Measurements from ENCODE around the gene RXRA. TPM values are rescaled to one million over a fixed set of nuclear protein-coding genes. Genes with fewer than 3 reads are reported as not detected.

RXRA gene
- polyA plus RNA-seq, 1 donor from 2014 or later: 0.80 TPM

DNA sequence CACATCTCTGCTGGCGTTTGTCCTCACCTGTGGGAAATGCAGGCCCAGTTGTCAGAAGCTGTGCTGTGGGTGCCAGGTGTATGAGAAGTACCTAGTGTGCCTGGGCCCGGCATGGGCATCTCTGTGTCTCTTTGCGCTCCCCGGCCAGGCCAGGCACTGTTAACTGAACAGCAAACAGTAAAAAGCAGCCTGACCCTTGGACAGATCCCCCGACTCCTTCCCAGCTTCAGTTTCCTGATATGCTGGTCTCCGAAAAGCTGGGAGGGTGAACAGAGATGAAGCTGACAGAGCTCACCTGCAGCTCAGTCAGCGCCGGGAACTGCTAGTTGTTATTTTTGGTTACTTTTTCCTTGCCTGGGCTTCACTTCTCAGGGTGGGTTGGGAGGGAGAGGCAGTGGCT lies 28.9 kb downstream of the RXRA start:
- no peaks in the 10 kb centered on the region for H3K36me3 Mint-ChIP-seq
- no peaks in the 10 kb centered on the region for H3K27me3 Mint-ChIP-seq
- H3K27ac Mint-ChIP-seq: no peak overlapping the region
- H3K4me3 Mint-ChIP-seq: no peak overlapping the region
- no peaks in the 10 kb centered on the region for H3K4me1 Mint-ChIP-seq
- H3K9me3 Mint-ChIP-seq: no peaks in the 10 kb centered on the region

DNA sequence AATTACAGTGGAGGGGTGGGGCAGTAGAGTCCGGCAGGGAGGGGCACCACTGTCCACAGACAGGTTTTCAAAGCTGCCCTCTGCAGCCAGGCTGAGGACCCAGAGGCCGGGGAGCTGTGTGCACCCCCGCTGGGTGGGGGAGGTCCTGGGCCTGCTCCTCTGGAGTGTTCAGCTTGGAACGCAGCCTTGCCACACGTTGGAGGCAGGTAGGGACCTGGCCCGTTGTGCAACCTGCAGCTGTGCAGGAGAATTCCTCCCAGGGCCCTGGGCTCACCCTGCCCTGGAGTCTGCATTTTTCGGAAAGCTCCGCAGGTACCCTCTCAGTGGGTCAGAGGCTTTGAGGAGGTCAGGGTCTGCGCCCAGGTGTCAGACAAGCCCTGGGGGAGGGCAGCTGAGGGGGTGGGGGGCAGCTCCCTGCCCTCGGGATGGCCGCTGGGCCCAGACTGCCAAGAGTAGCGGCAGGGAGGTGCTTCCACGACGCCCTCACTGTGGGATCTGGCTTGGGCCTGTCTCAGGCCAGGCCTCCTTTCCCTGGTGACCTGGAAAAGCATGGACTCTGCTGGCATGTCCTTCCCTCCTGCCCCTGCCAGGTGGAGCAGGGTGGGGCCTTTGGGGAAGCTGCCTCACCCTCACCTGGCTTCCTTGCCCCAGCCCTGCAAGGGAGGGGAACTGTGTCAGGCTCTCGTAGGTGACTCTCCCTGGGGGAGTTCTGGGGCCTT lies 29.5 kb downstream of the RXRA start:
- Mint-ChIP-seq H3K27ac (no peak overlapping the region), H3K9me3 (no peaks in the 10 kb centered on the region), H3K27me3 (no peaks in the 10 kb centered on the region), H3K4me3 (no peak overlapping the region), H3K4me1 (no peaks in the 10 kb centered on the region), H3K36me3 (no peaks in the 10 kb centered on the region)

DNA sequence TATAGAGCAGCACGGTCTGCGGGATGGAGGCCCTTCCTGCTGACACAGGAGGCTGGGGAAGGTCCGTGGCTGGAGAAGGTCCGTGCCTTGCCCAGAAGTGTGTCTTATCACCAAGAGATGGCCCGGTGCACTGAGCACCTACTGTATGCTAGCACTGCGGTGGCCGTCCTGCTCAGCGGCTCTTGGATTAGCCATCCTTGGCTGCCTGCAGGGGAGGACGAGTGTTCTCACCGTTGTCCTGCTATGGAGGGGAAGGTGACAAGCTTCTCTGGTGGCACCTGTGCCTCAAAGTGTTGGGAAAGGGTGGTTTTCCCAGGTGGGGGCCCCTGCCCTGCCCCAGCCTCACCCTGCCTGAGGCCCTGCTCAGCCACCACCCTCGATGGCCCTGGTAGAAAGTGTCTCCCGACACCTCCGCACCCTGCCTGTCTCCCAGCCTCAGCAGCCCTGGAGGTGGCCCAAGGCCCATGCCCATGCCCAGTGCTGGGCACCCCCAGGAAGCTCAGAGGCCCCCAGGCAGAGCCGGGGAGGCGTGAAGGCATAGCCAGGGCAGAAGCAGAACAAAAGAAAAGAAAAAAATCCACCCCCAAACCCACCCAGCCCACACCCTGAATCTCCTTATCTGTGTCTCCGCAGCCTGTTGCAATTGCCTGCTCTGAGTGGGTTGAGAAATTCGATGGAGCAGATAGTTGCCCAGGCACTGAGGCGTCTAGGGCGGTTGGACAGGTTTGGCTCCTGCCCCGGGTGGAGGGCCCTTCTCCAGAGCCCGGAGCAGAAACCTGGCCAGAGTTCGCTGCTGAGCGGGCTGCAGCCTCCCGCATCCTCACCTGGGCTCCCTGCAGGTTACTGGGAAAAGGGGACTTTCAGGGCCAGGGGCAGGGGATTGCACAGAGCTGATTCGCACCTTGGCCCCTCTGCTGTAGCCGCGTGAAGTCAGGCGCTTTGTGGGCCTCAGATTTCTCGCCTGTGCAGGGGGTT lies 30.5 kb downstream of the RXRA start:
- no peak overlapping the region for H3K4me3 Mint-ChIP-seq
- no peaks in the 10 kb centered on the region for H3K9me3 Mint-ChIP-seq
- H3K4me1 Mint-ChIP-seq: no peaks in the 10 kb centered on the region
- no peaks in the 10 kb centered on the region for H3K36me3 Mint-ChIP-seq
- no peaks in the 10 kb centered on the region for H3K27me3 Mint-ChIP-seq
- H3K27ac Mint-ChIP-seq: no peak overlapping the region

DNA sequence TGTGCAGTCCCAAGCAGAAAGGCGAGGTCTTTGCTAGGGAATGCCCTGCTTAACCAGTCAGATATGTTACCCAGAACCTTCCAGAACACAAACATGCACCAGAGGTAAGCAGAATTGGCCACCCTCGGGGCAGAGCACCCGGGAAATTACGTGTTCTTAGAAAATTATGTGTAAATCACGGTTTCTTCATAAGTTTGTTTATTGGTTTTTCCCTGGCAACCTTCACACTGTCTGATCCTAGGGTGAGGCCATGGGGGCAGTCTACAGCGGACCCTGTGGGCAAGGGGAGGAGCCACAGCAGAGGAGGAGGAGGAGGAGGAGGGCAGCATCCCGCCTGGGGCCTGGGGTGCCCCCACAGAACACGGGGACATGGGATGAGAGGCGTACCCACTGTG lies 31.4 kb downstream of the RXRA start:
- Mint-ChIP-seq H3K4me1 (no peaks in the 10 kb centered on the region), H3K27me3 (no peaks in the 10 kb centered on the region), H3K36me3 (no peaks in the 10 kb centered on the region), H3K27ac (no peak overlapping the region), H3K4me3 (no peak overlapping the region), H3K9me3 (no peaks in the 10 kb centered on the region)

DNA sequence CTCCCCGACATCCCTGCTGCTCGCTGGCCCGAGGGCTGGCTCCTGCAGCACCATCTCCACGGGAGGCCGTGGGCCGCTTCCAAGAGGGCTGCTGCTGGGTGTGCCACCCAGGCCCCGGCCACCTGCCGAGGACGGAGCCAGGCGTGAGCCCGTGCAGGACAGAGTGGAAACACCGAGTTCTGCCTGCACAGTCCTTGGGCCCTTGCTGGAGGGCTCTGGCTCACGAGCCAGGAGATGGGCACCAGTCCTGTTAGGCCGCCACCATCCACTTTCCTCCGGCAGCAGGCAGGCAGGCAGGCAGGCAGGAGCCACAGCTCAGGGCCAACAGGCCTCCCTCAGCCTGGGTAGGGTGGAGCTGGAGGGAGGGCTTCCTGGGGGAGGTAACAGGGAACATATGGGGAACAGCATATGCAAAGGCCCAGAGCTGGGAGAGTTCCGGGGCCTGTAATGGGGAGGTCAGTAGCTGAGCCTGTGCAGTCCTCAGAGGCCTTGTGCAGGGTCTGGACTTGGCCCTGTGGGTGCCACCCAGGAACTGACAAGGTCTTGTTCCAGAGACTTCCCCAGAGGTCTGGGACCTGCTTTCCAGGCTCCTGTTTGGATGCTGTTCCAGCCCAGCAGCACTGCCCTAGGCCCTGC lies 31.9 kb downstream of the RXRA start:
- Mint-ChIP-seq H3K36me3 (no peaks in the 10 kb centered on the region), H3K4me3 (no peak overlapping the region), H3K9me3 (no peaks in the 10 kb centered on the region), H3K4me1 (no peaks in the 10 kb centered on the region), H3K27me3 (no peaks in the 10 kb centered on the region), H3K27ac (no peak overlapping the region)

DNA sequence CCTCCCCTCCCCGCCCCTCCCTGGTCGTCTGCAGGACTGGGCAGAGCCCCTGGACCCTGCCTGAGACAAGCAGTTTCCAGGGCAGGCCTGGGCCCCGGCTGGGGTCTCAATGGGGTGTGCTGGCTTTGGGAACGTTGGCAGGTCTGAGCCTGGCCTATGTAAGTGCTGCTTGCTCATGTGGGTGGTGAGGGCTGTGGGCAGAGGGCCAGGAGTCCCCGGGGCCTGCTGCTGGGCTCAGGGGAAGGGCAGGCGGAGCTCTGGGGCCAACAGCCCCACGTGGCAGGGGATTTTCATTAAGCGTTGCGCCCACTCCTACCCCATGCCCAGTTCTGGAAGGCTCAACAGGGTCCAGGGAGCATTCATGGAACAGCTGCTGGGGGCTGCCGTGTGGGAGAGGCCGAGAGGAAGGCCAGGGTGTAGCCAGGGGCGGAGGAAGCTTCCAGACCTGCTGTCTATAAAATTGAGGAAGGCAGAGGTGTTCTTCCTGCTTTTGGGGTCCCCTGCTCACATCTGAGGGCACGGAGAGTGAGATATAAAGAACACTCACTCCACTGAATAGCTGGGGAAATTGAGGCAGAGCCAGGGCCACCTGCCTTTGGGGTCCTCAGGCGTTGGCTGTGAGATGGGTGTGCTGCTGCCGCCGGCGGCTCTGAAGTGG lies 32.5 kb downstream of the RXRA start:
- Mint-ChIP-seq H3K9me3 (no peaks in the 10 kb centered on the region), H3K27ac (no peak overlapping the region), H3K27me3 (no peaks in the 10 kb centered on the region), H3K4me1 (no peaks in the 10 kb centered on the region), H3K4me3 (no peak overlapping the region), H3K36me3 (no peaks in the 10 kb centered on the region)

DNA sequence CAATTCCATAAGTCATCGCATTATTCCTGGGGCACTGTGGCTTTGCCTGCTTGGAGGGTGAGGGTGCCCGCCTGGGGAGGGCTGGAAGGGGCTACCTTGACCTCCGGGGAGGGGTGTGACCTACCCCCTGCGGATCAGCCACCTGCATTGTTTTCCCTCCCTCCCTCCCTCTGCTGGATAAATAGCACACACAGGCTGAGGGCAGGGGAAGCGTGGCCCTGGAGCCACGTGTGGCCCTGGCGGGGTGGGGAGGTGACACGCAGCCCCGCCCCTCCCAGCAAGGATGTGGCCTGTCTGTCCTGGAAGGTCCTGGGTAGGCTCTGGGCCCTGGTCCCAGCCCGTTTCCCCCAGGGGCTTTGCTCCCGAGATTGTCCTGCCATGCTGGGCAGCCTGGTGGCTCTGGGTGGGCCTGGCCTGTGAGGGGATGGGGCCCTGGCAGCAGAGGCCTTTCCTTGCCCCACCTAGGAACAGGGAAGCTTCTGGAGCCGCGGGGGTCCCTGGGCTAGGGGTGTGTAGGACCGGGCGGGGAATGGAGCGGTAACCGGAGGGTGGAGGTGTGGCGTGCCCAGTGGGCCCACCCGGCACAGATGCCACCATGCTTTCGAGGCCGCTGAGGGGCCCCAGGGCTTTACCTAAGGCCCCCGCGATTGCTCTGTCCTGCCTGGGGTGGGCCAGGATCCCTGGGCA lies 33.4 kb downstream of the RXRA start:
- no peak overlapping the region for H3K27ac Mint-ChIP-seq
- no peaks in the 10 kb centered on the region for H3K4me1 Mint-ChIP-seq
- H3K36me3 Mint-ChIP-seq: no peaks in the 10 kb centered on the region
- no peaks in the 10 kb centered on the region for H3K27me3 Mint-ChIP-seq
- H3K4me3 Mint-ChIP-seq: no peak overlapping the region
- H3K9me3 Mint-ChIP-seq: no peaks in the 10 kb centered on the region

DNA sequence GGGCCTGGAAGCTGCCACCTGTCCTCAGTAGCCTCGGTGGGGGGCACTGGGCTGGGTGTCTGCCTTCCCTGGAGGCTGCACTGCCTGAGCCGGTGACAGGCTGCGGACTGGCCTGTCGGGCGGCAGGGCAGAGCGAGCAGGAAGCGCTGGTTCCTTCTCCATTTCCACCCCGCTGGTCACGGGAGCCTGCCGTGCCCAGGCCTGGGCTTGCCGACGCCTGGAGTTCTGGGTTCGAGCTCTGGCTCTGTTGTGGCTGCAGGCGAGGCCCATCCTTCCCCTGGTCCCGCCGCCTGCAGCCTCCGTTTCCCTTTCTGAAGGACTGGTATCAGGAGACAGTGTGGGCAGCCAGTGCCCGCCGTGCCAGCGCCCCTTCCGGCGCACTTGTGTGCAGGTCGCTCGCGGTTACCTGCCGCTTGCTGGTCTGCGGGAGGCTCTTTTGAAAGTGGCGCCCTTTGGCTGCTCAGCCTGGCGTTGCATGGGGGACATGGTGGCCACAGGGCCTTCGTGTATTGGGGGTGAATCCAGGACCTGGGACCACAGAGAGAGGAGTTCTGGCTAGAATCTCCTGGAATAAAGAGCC lies 34.0 kb downstream of the RXRA start:
- Mint-ChIP-seq H3K27me3 (no peaks in the 10 kb centered on the region), H3K9me3 (no peaks in the 10 kb centered on the region), H3K36me3 (no peaks in the 10 kb centered on the region), H3K4me3 (no peak overlapping the region), H3K27ac (no peak overlapping the region), H3K4me1 (no peaks in the 10 kb centered on the region)

DNA sequence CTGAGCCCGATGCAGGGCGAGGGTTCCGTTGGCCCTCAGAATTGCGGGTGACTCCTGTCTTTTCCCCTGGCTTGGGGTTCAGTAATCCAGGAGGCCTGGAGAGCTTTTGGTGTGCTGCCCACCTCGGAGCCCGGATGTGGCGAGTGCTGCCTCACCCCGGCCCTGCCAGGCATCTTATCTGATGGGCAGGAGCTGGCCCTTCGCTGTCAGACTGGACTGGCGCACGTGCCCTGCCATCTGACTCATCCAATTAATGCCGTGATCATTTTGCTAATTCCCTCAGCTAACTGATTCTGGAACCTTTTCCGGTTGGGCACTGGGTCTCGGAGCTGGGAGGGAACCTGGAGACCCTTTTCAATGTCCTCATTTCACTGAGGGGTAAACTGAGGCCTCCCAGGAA lies 34.6 kb downstream of the RXRA start:
- Mint-ChIP-seq H3K36me3 (no peaks in the 10 kb centered on the region), H3K9me3 (no peaks in the 10 kb centered on the region), H3K27me3 (no peaks in the 10 kb centered on the region), H3K27ac (peak overlapping the region in 1 of 3 donors; percentile 84), H3K4me1 (no peaks in the 10 kb centered on the region), H3K4me3 (no peak overlapping the region)

DNA sequence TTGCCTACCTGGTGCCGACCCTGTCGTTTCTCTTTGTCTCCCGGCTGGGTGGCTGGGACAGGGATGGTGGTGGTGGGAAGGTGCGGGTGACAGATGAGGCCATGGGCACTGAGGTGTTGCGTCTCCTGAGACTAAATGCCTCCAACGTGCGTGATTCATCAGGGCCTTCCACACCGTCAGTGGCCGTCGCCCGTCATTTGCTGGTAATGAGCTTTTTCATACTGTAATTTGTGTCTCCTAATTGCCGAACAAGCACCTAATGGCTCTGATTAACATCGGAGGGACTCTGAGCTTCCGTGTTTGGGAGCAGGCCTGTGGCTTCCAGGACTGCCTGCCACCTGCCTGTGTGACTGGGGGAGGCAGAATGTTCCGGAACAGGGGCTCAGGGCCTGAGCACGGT lies 35.2 kb downstream of the RXRA start:
- Mint-ChIP-seq H3K4me1 (no peaks in the 10 kb centered on the region), H3K27me3 (no peaks in the 10 kb centered on the region), H3K36me3 (no peaks in the 10 kb centered on the region), H3K27ac (peak overlapping the region in 1 of 3 donors; percentile 84), H3K4me3 (peak overlapping the region in 1 of 4 donors; percentile 47), H3K9me3 (no peaks in the 10 kb centered on the region)

DNA sequence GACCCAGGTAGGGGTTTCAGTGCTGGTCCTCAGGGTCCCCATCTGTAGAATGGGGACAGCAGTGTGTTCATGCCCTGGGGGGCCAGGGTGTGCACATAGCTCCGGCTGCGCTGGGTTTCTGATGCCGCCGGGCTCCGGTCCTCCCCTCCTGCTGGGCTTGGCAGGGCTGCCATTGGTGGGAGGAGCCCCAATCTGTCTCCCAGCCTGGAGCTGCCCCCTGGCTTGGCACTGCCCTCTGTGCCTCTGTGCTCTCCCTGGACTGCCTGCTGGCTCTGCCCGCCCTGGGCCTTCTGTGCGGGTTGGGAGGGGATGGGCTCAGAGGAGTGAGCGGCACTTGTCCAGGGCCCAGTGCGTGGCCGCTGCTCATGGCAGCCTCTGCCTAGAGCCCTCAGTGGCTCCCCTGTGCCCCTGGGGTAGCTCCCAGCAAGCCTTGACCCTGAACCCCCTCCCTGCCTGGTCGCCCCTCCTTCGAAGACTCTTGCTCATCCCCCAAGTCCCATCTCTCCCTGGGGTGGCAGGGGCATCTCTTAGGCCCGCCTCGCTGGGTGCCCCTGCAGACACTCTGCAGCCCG lies 35.7 kb downstream of the RXRA start:
- peak overlapping the region in 1 of 3 donors; percentile 94 for H3K27ac Mint-ChIP-seq
- no peaks in the 10 kb centered on the region for H3K27me3 Mint-ChIP-seq
- no peaks in the 10 kb centered on the region for H3K4me1 Mint-ChIP-seq
- H3K36me3 Mint-ChIP-seq: no peaks in the 10 kb centered on the region
- H3K4me3 Mint-ChIP-seq: no peak overlapping the region
- H3K9me3 Mint-ChIP-seq: no peaks in the 10 kb centered on the region

DNA sequence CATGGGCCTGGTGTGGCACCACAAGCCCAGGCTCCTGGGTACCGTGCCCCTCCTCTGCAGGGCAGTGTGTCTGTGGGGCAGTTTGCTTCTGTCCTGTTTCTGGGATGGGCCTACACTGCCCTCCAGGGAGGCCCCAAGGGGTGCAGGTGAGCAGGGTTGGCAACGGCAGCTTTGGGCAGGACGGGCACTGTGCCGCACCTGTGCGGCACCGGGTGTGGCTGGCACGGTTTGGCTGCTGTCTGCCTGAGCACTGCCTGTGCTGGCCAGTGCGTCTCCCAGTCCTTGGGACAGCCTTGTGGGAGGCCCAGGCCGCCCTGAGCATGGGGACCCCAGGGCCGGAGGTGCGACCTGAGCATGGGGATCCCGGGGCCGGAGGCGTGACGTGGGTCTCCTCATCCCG lies 37.2 kb downstream of the RXRA start:
- H3K27ac Mint-ChIP-seq: no peak overlapping the region
- peaks cover 0 to 1% (median 0%) of the 10 kb centered on the region in 3 donors for H3K4me1 Mint-ChIP-seq
- H3K36me3 Mint-ChIP-seq: no peaks in the 10 kb centered on the region
- no peak overlapping the region for H3K4me3 Mint-ChIP-seq
- H3K27me3 Mint-ChIP-seq: no peaks in the 10 kb centered on the region
- no peaks in the 10 kb centered on the region for H3K9me3 Mint-ChIP-seq

DNA sequence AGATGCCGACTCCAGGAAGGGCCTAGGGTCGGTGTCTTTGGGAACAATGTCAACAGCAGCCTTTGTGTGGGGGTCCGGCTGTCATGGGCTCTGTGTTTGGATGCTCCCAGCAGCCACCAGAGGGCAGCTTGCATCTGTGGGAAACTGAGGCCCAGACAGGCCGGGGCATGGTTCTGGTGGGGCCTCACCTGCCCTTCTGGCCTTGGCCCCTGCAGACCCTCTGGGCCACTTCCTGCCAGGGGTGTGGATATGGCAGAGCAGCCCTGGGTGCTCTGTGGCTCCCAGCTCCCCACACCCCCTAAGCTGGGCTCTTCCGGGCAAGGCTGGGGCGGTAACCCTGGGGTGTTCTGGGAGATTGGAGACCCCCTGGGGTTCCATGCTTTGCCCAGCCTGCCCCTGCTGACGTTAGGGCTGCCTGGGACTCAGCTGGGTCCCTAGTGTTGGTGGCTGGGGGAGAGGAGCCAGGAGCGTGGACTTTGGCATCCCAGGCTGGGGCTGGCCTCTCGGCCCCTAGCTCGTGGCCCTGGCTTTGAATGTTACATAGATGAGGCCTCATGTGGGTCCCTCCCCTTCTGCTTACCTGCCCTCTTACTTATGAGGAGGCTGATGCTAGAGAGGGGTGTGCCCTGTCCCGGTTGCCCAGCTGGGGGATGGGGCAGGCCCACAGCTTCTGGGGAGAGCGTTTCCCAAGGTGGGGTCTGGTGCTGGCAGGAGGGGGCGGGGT lies 38.3 kb downstream of the RXRA start:
- Mint-ChIP-seq H3K36me3 (no peaks in the 10 kb centered on the region), H3K4me3 (no peak overlapping the region), H3K27ac (no peak overlapping the region), H3K4me1 (peaks cover 0 to 2% (median 0%) of the 10 kb centered on the region in 3 donors), H3K9me3 (no peaks in the 10 kb centered on the region), H3K27me3 (no peaks in the 10 kb centered on the region)

Measured in IgD-negative memory B cell (primary cell).